Measurements from ENCODE around the gene ACTN2.

The ACTN2 gene

GRCh38 chr1:236701782-236702181 is 15.5 kb downstream of the ACTN2 start:
- H3K4me1 ChIP-seq (ENCODE audit: insufficient read depth, low read length): no peaks in the 10 kb centered on the region
- no peaks in the 10 kb centered on the region for H3K9me3 ChIP-seq (ENCODE audit: low read length)
- H2AFZ ChIP-seq (ENCODE audit: low read depth, low read length): no peak overlapping the region
- no peak overlapping the region for H3K4me3 ChIP-seq (ENCODE audit: low read length)
- no peaks in the 10 kb centered on the region for H3K27me3 ChIP-seq (ENCODE audit: insufficient read depth, low read length)
- H3K36me3 ChIP-seq (ENCODE audit: insufficient read depth, low read length): no peaks in the 10 kb centered on the region

GRCh38 chr1:236702791-236703394 is 16.6 kb downstream of the ACTN2 start:
- Histone ChIP-seq H3K4me1 (ENCODE audit: insufficient read depth, low read length) (no peaks in the 10 kb centered on the region), H3K4me3 (ENCODE audit: low read length) (no peak overlapping the region)

GRCh38 chr1:236705771-236706170 is 19.5 kb downstream of the ACTN2 start:
- Histone ChIP-seq H3K4me1 (ENCODE audit: insufficient read depth, low read length) (no peaks in the 10 kb centered on the region), H3K9me3 (ENCODE audit: low read length) (no peaks in the 10 kb centered on the region), H2AFZ (ENCODE audit: low read depth, low read length) (no peak overlapping the region), H3K27me3 (ENCODE audit: insufficient read depth, low read length) (no peaks in the 10 kb centered on the region), H3K4me3 (ENCODE audit: low read length) (no peak overlapping the region), H3K36me3 (ENCODE audit: insufficient read depth, low read length) (no peaks in the 10 kb centered on the region)

More at GRCh38 chr1:236702791-236703394, 16.6 kb downstream of the ACTN2 start:
- Histone ChIP-seq H2AFZ (ENCODE audit: low read depth, low read length) (no peak overlapping the region), H3K9me3 (ENCODE audit: low read length) (no peaks in the 10 kb centered on the region), H3K27me3 (ENCODE audit: insufficient read depth, low read length) (no peaks in the 10 kb centered on the region), H3K36me3 (ENCODE audit: insufficient read depth, low read length) (no peaks in the 10 kb centered on the region)

- H3K4me3 ChIP-seq (ENCODE audit: low read length): no peak overlapping the region
- no peaks in the 10 kb centered on the region for H3K4me1 ChIP-seq (ENCODE audit: insufficient read depth, low read length)
- no peaks in the 10 kb centered on the region for H3K36me3 ChIP-seq (ENCODE audit: insufficient read depth, low read length)
- H3K9me3 ChIP-seq (ENCODE audit: low read length): no peaks in the 10 kb centered on the region
- H2AFZ ChIP-seq (ENCODE audit: low read depth, low read length): no peak overlapping the region
- no peaks in the 10 kb centered on the region for H3K27me3 ChIP-seq (ENCODE audit: insufficient read depth, low read length)
These were observed 19.9 kb downstream of the ACTN2 start for GRCh38 chr1:236706183-236706582.

- Histone ChIP-seq H3K27me3 (ENCODE audit: insufficient read depth, low read length) (no peaks in the 10 kb centered on the region), H3K36me3 (ENCODE audit: insufficient read depth, low read length) (no peaks in the 10 kb centered on the region), H3K4me3 (ENCODE audit: low read length) (no peak overlapping the region), H3K9me3 (ENCODE audit: low read length) (no peaks in the 10 kb centered on the region), H3K4me1 (ENCODE audit: insufficient read depth, low read length) (no peaks in the 10 kb centered on the region), H2AFZ (ENCODE audit: low read depth, low read length) (no peak overlapping the region)
These were observed 24.1 kb downstream of the ACTN2 start for GRCh38 chr1:236710328-236710892.

- no peak overlapping the region for H2AFZ ChIP-seq (ENCODE audit: low read depth, low read length)
- no peaks in the 10 kb centered on the region for H3K9me3 ChIP-seq (ENCODE audit: low read length)
- no peak overlapping the region for H3K4me3 ChIP-seq (ENCODE audit: low read length)
- no peaks in the 10 kb centered on the region for H3K4me1 ChIP-seq (ENCODE audit: insufficient read depth, low read length)
- no peaks in the 10 kb centered on the region for H3K27me3 ChIP-seq (ENCODE audit: insufficient read depth, low read length)
- H3K36me3 ChIP-seq (ENCODE audit: insufficient read depth, low read length): no peaks in the 10 kb centered on the region
These were observed 29.9 kb downstream of the ACTN2 start for GRCh38 chr1:236716160-236716559.

- H3K27me3 ChIP-seq (ENCODE audit: insufficient read depth, low read length): no peaks in the 10 kb centered on the region
- H3K4me1 ChIP-seq (ENCODE audit: insufficient read depth, low read length): no peaks in the 10 kb centered on the region
- H3K4me3 ChIP-seq (ENCODE audit: low read length): no peak overlapping the region
- H3K36me3 ChIP-seq (ENCODE audit: insufficient read depth, low read length): no peaks in the 10 kb centered on the region
- H3K9me3 ChIP-seq (ENCODE audit: low read length): no peaks in the 10 kb centered on the region
- H2AFZ ChIP-seq (ENCODE audit: low read depth, low read length): no peak overlapping the region
These were observed 31.5 kb downstream of the ACTN2 start for GRCh38 chr1:236717811-236718210.

- H3K9me3 ChIP-seq (ENCODE audit: low read length): no peaks in the 10 kb centered on the region
- no peaks in the 10 kb centered on the region for H3K36me3 ChIP-seq (ENCODE audit: insufficient read depth, low read length)
- H2AFZ ChIP-seq (ENCODE audit: low read depth, low read length): no peak overlapping the region
- no peaks in the 10 kb centered on the region for H3K27me3 ChIP-seq (ENCODE audit: insufficient read depth, low read length)
- no peak overlapping the region for H3K4me3 ChIP-seq (ENCODE audit: low read length)
- H3K4me1 ChIP-seq (ENCODE audit: insufficient read depth, low read length): no peaks in the 10 kb centered on the region
These were observed 32.0 kb downstream of the ACTN2 start for GRCh38 chr1:236718328-236718727.

- H2AFZ ChIP-seq (ENCODE audit: low read depth, low read length): no peak overlapping the region
- no peaks in the 10 kb centered on the region for H3K36me3 ChIP-seq (ENCODE audit: insufficient read depth, low read length)
These were observed 33.9 kb downstream of the ACTN2 start for GRCh38 chr1:236720206-236720605.

GRCh38 chr1:236720611-236721010 is 34.3 kb downstream of the ACTN2 start:
- H3K4me3 ChIP-seq (ENCODE audit: low read length): no peak overlapping the region
- H3K36me3 ChIP-seq (ENCODE audit: insufficient read depth, low read length): no peaks in the 10 kb centered on the region
- H2AFZ ChIP-seq (ENCODE audit: low read depth, low read length): no peak overlapping the region
- no peaks in the 10 kb centered on the region for H3K27me3 ChIP-seq (ENCODE audit: insufficient read depth, low read length)
- no peaks in the 10 kb centered on the region for H3K9me3 ChIP-seq (ENCODE audit: low read length)
- H3K4me1 ChIP-seq (ENCODE audit: insufficient read depth, low read length): no peaks in the 10 kb centered on the region

More at GRCh38 chr1:236720206-236720605, 33.9 kb downstream of the ACTN2 start:
- Histone ChIP-seq H3K4me1 (ENCODE audit: insufficient read depth, low read length) (no peaks in the 10 kb centered on the region), H3K4me3 (ENCODE audit: low read length) (no peak overlapping the region), H3K9me3 (ENCODE audit: low read length) (no peaks in the 10 kb centered on the region), H3K27me3 (ENCODE audit: insufficient read depth, low read length) (no peaks in the 10 kb centered on the region)

GRCh38 chr1:236724049-236724448 is 37.8 kb downstream of the ACTN2 start:
- H3K4me3 ChIP-seq (ENCODE audit: low read length): no peak overlapping the region
- no peaks in the 10 kb centered on the region for H3K9me3 ChIP-seq (ENCODE audit: low read length)
- H3K36me3 ChIP-seq (ENCODE audit: insufficient read depth, low read length): no peaks in the 10 kb centered on the region
- no peak overlapping the region for H2AFZ ChIP-seq (ENCODE audit: low read depth, low read length)
- H3K4me1 ChIP-seq (ENCODE audit: insufficient read depth, low read length): no peaks in the 10 kb centered on the region
- H3K27me3 ChIP-seq (ENCODE audit: insufficient read depth, low read length): no peaks in the 10 kb centered on the region

GRCh38 chr1:236724506-236724905 is 38.2 kb downstream of the ACTN2 start:
- no peaks in the 10 kb centered on the region for H3K9me3 ChIP-seq (ENCODE audit: low read length)
- no peak overlapping the region for H2AFZ ChIP-seq (ENCODE audit: low read depth, low read length)
- H3K36me3 ChIP-seq (ENCODE audit: insufficient read depth, low read length): no peaks in the 10 kb centered on the region
- no peaks in the 10 kb centered on the region for H3K4me1 ChIP-seq (ENCODE audit: insufficient read depth, low read length)
- H3K4me3 ChIP-seq (ENCODE audit: low read length): no peak overlapping the region
- H3K27me3 ChIP-seq (ENCODE audit: insufficient read depth, low read length): no peaks in the 10 kb centered on the region

- no peaks in the 10 kb centered on the region for H3K27me3 ChIP-seq (ENCODE audit: insufficient read depth, low read length)
- no peaks in the 10 kb centered on the region for H3K36me3 ChIP-seq (ENCODE audit: insufficient read depth, low read length)
- H2AFZ ChIP-seq (ENCODE audit: low read depth, low read length): no peak overlapping the region
- H3K4me3 ChIP-seq (ENCODE audit: low read length): no peak overlapping the region
- no peaks in the 10 kb centered on the region for H3K9me3 ChIP-seq (ENCODE audit: low read length)
- H3K4me1 ChIP-seq (ENCODE audit: insufficient read depth, low read length): no peaks in the 10 kb centered on the region
These were observed 39.4 kb downstream of the ACTN2 start for GRCh38 chr1:236725668-236726067.

GRCh38 chr1:236727521-236727920 is 41.2 kb downstream of the ACTN2 start:
- Histone ChIP-seq H2AFZ (ENCODE audit: low read depth, low read length) (no peak overlapping the region), H3K9me3 (ENCODE audit: low read length) (no peaks in the 10 kb centered on the region), H3K4me1 (ENCODE audit: insufficient read depth, low read length) (no peaks in the 10 kb centered on the region), H3K27me3 (ENCODE audit: insufficient read depth, low read length) (no peaks in the 10 kb centered on the region), H3K36me3 (ENCODE audit: insufficient read depth, low read length) (no peaks in the 10 kb centered on the region), H3K4me3 (ENCODE audit: low read length) (no peak overlapping the region)
